Neural cell (in vitro differentiated cells): ENCODE results near the gene CCDC74B.
"Not testable (repeated sequence)": the region's sequence is repeated elsewhere in the genome, so short reads cannot be mapped to it uniquely, and the experiment has no call there.

Experiments used
- EP300 ChIP-seq: fragments of 450-650 bp; conservative IDR thresholded peaks from 2 replicates; pipeline ENCODE4 v1.6.1; 2014; ENCODE audit warnings: antibody characterized with exemption, mild to moderate bottlenecking, moderate library complexity; ENCODE audit not compliant: poor library complexity, severe bottlenecking
- RAD21 ChIP-seq: fragments of 450-650 bp; conservative IDR thresholded peaks from 2 replicates; pipeline ENCODE4 v1.6.1; 2014; ENCODE audit warnings: antibody characterized with exemption, mild to moderate bottlenecking, moderate library complexity
- TF ChIP-seq, protein P1 (sequence below): fragments of 450-650 bp; IDR thresholded peaks from 2 replicates; pipeline ENCODE4 v1.5.1; 2014; ENCODE audit warnings: antibody characterized with exemption, mild to moderate bottlenecking, moderate library complexity; ENCODE audit not compliant: poor library complexity, severe bottlenecking

DNA sequence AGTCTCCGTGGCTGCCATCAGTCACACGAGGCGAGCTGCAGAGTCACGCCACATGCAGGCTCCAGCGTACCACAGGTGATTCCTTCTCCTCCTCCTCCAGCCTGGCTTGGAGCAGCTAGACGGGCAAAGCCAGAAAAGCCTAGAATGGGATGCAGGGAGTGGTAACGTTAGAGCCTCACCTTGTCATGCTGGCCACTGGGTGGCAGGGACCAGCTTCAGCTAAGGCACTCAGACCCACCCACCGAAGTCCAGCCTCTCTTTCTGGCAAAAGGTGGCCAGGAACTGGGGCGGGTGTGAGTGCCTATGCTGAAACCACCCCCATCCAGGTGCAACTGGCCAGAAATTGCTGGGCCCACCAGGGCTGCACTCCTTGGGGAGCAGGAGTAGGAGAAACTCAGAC lies 17.2 kb downstream of the CCDC74B start:
- TF ChIP-seq, protein P1, sequence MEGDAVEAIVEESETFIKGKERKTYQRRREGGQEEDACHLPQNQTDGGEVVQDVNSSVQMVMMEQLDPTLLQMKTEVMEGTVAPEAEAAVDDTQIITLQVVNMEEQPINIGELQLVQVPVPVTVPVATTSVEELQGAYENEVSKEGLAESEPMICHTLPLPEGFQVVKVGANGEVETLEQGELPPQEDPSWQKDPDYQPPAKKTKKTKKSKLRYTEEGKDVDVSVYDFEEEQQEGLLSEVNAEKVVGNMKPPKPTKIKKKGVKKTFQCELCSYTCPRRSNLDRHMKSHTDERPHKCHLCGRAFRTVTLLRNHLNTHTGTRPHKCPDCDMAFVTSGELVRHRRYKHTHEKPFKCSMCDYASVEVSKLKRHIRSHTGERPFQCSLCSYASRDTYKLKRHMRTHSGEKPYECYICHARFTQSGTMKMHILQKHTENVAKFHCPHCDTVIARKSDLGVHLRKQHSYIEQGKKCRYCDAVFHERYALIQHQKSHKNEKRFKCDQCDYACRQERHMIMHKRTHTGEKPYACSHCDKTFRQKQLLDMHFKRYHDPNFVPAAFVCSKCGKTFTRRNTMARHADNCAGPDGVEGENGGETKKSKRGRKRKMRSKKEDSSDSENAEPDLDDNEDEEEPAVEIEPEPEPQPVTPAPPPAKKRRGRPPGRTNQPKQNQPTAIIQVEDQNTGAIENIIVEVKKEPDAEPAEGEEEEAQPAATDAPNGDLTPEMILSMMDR, result not testable (repeated sequence)
- not testable (repeated sequence) for TF ChIP-seq EP300, RAD21
